NT2/D1 (cell line): Measurements from ENCODE around the gene ZSCAN12.
"Not testable (repeated sequence)": the region's sequence is repeated elsewhere in the genome, so short reads cannot be mapped to it uniquely, and the experiment has no call there.

Source experiments
- DNase-seq: peaks from one replicate; pipeline ENCODE4 v3.0.0-alpha.2; 2011; ENCODE audit warnings: low read depth, low spot score
- H3K27me3 ChIP-seq: 2 replicates; pipeline ENCODE4 v1.6.0; 2011; ENCODE audit warnings: mild to moderate bottlenecking; ENCODE audit not compliant: insufficient read length, insufficient read depth
- H3K36me3 ChIP-seq: 2 replicates; pipeline ENCODE4 v1.6.1; 2011; ENCODE audit warnings: mild to moderate bottlenecking, low read length, mixed read lengths; ENCODE audit not compliant: insufficient read depth, insufficient read length
- H3K4me1 ChIP-seq: 2 replicates; pipeline ENCODE4 v1.5.1; 2011; ENCODE audit not compliant: insufficient read depth, insufficient read length
- H3K4me3 ChIP-seq: 2 replicates; pipeline ENCODE4 v1.5.1; 2011; ENCODE audit warnings: low read depth; ENCODE audit not compliant: insufficient read length
- H3K9ac ChIP-seq: 2 replicates; pipeline ENCODE4 v1.6.0; 2011; ENCODE audit warnings: low read depth; ENCODE audit not compliant: insufficient read length
- H3K9me3 ChIP-seq: 2 replicates; pipeline ENCODE4 v1.5.1; 2011; ENCODE audit warnings: mild to moderate bottlenecking, low read length; ENCODE audit not compliant: insufficient read depth
- SUZ12 ChIP-seq: IDR thresholded peaks from 2 replicates; pipeline ENCODE4 v1.6.1; 2011; ENCODE audit not compliant: insufficient read length, insufficient read depth; ENCODE audit errors: extremely low read depth
- YY1 ChIP-seq: IDR thresholded peaks from 2 replicates; pipeline ENCODE4 v1.6.1; 2011; ENCODE audit not compliant: insufficient read length, insufficient read depth
- ZNF274 ChIP-seq: IDR thresholded peaks from 2 replicates; pipeline ENCODE4 v1.6.1; 2011; ENCODE audit warnings: mild to moderate bottlenecking, low read depth, low read length

The ZSCAN12 gene

DNA sequence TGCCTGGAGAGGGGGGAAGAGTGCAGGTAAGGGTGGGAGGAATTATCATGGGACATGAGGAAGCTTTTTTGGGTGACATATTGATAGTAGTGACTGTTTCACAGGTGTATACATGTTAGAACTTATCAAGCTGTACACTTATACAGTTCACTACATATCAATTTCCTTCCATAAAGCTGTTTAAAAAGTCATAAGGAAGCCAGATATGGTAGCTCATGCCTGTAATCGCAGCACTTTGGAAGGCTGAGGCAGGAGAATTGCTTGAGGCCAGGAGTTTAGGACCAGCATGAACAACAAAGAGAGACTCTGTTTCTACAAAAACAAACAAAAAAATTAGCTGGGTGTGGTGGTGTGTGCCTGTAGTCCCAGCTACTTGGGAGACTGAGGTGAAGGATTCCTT is 21.7 kb downstream of the ZSCAN12 start:
- no peaks in the 10 kb centered on the region for H3K27me3 ChIP-seq
- H3K36me3 ChIP-seq: peaks cover 37% of the 10 kb centered on the region
- H3K9ac ChIP-seq: no peak overlapping the region
- TF ChIP-seq SUZ12 (no peak), YY1 (no peak), ZNF274 (no peak)
- H3K4me3 ChIP-seq: no peak overlapping the region
- DNase-seq: no peak
- H3K4me1 ChIP-seq: no peaks in the 10 kb centered on the region
- peaks cover 20% of the 10 kb centered on the region for H3K9me3 ChIP-seq

DNA sequence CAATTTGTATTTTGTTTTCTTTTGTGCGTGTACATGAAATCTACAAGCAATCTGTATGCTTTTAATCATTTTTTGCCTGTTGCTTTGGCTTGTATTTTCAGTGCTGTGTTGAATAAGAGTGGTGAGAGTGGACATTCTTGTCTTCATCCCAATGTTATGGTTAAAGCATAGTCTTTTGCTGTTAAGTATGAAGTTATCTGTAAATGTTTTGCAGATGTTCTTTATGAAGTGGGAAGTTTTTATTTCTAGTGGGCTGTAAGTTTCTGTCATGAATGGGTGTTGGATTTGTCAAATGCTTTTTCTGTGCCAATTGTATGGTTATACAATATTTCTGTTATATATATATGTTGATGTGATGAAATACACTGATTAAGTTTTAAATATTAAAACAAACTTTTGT is 25.6 kb downstream of the ZSCAN12 start:
- Histone ChIP-seq H3K9me3 (peaks cover 7% of the 10 kb centered on the region), H3K36me3 (peaks cover 10% of the 10 kb centered on the region), H3K9ac (no peak overlapping the region), H3K27me3 (no peaks in the 10 kb centered on the region), H3K4me1 (no peaks in the 10 kb centered on the region), H3K4me3 (no peak overlapping the region)
- DNase-seq: no peak
- TF ChIP-seq YY1 (no peak), ZNF274 (no peak), SUZ12 (no peak)

DNA sequence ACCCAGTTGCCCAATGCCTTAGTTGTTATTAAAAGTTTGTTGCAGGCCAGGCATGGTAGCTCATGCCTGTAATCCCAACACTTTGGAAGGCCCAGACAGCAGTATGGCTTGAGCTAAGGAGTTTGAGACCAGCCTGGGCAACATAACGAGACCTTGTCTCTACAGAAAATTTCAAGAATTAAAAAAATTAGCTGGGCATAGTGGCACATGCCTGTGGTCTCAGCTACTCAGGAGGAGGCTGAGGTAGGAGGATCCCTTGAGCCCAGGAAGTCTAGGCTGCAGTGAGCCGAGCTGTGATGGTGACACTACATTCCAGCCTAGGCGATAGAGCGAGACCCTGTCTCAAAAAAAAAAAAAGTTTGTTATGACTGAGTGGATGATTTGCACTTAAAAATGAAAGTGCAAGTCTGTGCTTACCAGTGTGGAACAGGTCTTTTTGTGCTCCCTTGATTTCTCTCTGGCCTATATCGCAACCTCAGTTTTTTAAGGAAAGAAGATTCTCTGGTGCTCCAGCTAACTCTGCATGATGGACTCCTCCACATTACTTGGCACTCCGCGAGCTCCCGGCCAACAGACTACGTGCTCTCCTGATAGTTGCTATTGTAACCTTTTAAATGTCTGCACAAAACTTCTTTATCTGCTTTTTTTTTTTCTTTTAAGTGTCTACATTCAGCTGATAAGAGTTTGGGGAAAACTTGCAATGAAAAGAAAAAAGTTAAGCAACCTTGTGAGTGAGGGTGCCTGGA is 27.7 kb downstream of the ZSCAN12 start:
- H3K9ac ChIP-seq: no peak overlapping the region
- H3K36me3 ChIP-seq: peaks cover 3% of the 10 kb centered on the region
- no peaks in the 10 kb centered on the region for H3K4me1 ChIP-seq
- no peak for DNase-seq
- no peaks in the 10 kb centered on the region for H3K27me3 ChIP-seq
- TF ChIP-seq SUZ12 (no peak), ZNF274 (no peak), YY1 (no peak)
- H3K4me3 ChIP-seq: no peak overlapping the region
- no peaks in the 10 kb centered on the region for H3K9me3 ChIP-seq

DNA sequence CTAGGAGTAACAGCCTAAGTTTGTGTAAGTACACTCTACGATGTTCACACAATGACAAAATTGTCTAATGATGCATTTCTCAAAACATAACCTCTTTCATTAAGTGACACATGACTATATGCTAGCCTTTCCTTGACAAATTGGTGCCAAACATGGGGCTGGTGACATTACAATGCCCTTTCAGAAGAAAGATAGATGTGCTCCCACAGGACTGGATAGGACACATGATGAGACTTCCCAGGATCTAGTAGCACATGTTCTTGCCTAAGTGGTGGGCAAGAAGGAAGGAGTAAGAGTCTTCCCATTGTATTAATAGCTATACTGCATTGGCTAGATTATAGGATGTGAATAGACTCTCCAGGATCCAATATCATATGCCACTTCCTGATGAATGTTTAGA is 28.3 kb downstream of the ZSCAN12 start:
- H3K27me3 ChIP-seq: no peaks in the 10 kb centered on the region
- no peak for DNase-seq
- peaks cover 6% of the 10 kb centered on the region for H3K36me3 ChIP-seq
- H3K9me3 ChIP-seq: no peaks in the 10 kb centered on the region
- H3K9ac ChIP-seq: no peak overlapping the region
- TF ChIP-seq SUZ12 (no peak), YY1 (no peak), ZNF274 (no peak)
- no peak overlapping the region for H3K4me3 ChIP-seq
- no peaks in the 10 kb centered on the region for H3K4me1 ChIP-seq

DNA sequence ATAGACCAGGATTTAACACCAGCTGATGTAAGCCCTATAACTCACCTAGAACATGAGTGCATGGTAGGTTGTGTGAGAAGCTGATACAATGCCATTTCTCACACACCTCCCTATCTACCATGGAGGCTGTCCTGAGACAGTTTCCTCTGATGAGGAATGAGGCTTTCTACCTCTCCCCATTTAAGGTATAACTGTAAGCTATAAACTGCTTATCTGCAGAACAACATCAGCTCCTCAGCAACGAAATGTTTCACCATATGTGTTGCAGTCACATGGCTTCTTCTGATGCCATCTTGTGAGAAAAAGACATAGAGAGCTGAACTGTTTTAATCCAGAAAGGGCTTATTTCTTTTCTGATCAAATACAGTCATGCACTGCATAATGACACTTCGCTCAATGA is 29.1 kb downstream of the ZSCAN12 start:
- no peak for DNase-seq
- Histone ChIP-seq H3K9me3 (no peaks in the 10 kb centered on the region), H3K27me3 (no peaks in the 10 kb centered on the region), H3K9ac (no peak overlapping the region), H3K4me1 (no peaks in the 10 kb centered on the region), H3K4me3 (no peak overlapping the region), H3K36me3 (peaks cover 14% of the 10 kb centered on the region)
- TF ChIP-seq SUZ12 (no peak), ZNF274 (no peak), YY1 (no peak)

DNA sequence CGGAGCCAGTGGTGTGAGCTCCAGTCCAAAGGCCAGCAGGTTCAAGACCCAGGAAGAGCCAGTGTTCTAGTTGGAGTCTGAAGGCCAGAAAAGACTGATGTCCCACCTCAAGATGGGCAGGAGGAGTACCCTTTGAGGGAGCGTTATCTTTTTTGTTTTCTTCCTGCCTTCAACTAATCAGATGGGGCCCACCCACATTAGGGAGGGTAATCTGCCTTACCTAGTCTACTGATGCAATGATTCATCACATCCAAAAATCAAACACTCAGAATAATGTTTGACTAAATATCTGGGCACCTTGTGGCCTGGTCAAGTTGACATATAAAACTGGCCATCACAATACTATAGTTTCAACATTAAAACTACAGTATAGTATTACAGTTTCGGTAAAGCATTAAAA is 30.1 kb downstream of the ZSCAN12 start:
- Histone ChIP-seq H3K9ac (no peak overlapping the region), H3K4me1 (no peaks in the 10 kb centered on the region), H3K4me3 (no peak overlapping the region), H3K27me3 (no peaks in the 10 kb centered on the region), H3K9me3 (no peaks in the 10 kb centered on the region), H3K36me3 (peaks cover 24% of the 10 kb centered on the region)
- DNase-seq: no peak
- TF ChIP-seq YY1 (no peak), SUZ12 (no peak), ZNF274 (no peak)

DNA sequence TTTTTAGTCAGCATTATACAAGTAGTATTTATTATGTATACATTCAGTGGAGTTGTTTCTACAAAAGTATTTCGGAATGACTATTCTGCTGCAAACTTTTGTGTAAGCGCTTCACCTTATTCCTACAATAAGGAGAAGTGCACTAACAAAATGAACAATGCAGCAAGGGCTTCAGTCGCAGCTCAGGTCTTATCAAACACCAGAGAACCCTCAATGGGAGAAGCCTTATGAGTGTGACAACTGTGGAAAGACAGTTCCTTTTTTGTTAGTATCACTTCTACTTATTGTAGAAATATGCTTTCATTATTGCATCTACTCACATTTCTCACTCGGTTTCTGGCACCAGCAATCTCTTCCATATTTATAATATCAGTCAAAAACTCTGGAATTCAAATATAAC is 31.0 kb downstream of the ZSCAN12 start:
- peaks cover 33% of the 10 kb centered on the region for H3K36me3 ChIP-seq
- H3K9me3 ChIP-seq: no peaks in the 10 kb centered on the region
- H3K27me3 ChIP-seq: no peaks in the 10 kb centered on the region
- H3K4me1 ChIP-seq: no peaks in the 10 kb centered on the region
- no peak for DNase-seq
- no peak overlapping the region for H3K9ac ChIP-seq
- TF ChIP-seq SUZ12 (no peak), YY1 (no peak), ZNF274 (no peak)
- H3K4me3 ChIP-seq: no peak overlapping the region

DNA sequence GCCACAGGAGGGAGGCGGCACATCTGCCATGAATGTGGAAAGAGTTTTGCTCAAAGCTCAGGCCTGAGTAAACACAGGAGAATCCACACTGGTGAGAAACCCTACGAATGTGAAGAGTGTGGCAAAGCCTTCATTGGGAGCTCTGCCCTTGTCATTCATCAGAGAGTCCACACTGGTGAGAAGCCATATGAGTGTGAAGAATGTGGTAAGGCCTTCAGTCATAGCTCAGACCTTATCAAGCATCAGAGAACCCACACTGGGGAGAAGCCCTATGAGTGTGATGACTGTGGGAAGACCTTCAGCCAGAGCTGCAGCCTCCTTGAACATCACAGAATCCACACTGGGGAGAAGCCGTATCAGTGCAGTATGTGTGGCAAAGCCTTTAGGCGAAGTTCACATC is 34.0 kb downstream of the ZSCAN12 start:
- DNase-seq, H3K9me3 ChIP-seq, H3K4me3 ChIP-seq, H3K27me3 ChIP-seq, H3K4me1 ChIP-seq, H3K9ac ChIP-seq: not testable (repeated sequence)
- peaks cover 50% of the 10 kb centered on the region for H3K36me3 ChIP-seq
